ENCODE results near the gene ZSCAN26. TPM values are rescaled to one million over a fixed set of nuclear protein-coding genes. Genes with fewer than 3 reads are reported as not detected.

The ZSCAN26 gene
- total RNA-seq, 1 donor from 2014 or later: 13.3 TPM

DNA sequence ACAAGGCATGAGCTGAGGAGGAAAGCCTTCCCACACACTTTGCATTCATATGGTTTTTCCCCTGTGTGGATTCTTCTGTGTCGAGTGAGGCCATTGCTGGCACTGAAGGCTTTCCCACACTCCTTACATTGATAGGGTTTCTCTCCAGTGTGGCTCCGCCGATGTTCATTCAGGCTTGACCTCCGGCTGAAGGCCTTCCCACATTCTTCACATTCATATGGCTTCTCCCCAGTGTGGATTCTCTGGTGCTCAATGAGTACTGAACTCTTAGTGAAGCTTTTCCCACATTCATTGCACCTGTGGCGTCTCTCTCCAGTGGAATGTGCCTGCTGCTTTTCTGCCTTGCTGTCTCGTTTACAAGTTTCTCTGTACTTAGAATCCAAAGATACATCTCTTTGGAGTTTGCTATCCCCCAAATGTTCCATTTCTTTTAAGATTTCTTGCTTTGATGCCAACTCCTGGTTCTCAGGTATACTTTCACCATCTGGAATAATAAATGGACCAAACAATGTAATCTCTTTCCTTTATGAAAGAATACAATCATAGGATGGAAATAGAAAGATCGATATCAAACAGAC, 59.5 kb downstream of the ZSCAN26 start:
- Histone ChIP-seq H3K27ac (replicated peaks) (no peak overlapping the region), H3K4me1 (no peaks in the 10 kb centered on the region), H3K36me3 (peaks cover 69% of the 10 kb centered on the region), H3K4me3 (no peak overlapping the region), H3K9me3 (replicated peaks) (peaks cover 48% of the 10 kb centered on the region), H3K27me3 (ENCODE audit: low read depth) (no peaks in the 10 kb centered on the region)
- intact Hi-C loops (cut with micrococcal nuclease): no loop called here
- TF ChIP-seq, protein P1, sequence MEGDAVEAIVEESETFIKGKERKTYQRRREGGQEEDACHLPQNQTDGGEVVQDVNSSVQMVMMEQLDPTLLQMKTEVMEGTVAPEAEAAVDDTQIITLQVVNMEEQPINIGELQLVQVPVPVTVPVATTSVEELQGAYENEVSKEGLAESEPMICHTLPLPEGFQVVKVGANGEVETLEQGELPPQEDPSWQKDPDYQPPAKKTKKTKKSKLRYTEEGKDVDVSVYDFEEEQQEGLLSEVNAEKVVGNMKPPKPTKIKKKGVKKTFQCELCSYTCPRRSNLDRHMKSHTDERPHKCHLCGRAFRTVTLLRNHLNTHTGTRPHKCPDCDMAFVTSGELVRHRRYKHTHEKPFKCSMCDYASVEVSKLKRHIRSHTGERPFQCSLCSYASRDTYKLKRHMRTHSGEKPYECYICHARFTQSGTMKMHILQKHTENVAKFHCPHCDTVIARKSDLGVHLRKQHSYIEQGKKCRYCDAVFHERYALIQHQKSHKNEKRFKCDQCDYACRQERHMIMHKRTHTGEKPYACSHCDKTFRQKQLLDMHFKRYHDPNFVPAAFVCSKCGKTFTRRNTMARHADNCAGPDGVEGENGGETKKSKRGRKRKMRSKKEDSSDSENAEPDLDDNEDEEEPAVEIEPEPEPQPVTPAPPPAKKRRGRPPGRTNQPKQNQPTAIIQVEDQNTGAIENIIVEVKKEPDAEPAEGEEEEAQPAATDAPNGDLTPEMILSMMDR (IDR thresholded peaks at IDR 0.05; ENCODE audit: borderline replicate concordance): no peak
- no peak for DNase-seq

Other genes starting within 250 kb of the ZSCAN26 start
- gene ZNF165, start 186.6 kb upstream of the ZSCAN26 start, total RNA-seq: 0.55 TPM
- 2.1 TPM for gene ZSCAN16, start 142.5 kb upstream of the ZSCAN26 start, total RNA-seq
- gene ZKSCAN8, start 125.3 kb upstream of the ZSCAN26 start, total RNA-seq: 11.2 TPM
- 9.7 TPM for gene ZSCAN9, start 41.9 kb upstream of the ZSCAN26 start, total RNA-seq
- gene ZKSCAN4, start 14.9 kb upstream of the ZSCAN26 start, total RNA-seq: 3.1 TPM
- 4.5 TPM for gene NKAPL, start 7.8 kb upstream of the ZSCAN26 start, total RNA-seq
- gene PGBD1, start 14.4 kb downstream of the ZSCAN26 start, total RNA-seq: 2.4 TPM
- gene ZSCAN31, start 69.0 kb downstream of the ZSCAN26 start, total RNA-seq: 8.0 TPM
- gene ZKSCAN3, start 82.8 kb downstream of the ZSCAN26 start, total RNA-seq: 4.1 TPM
- 1.8 TPM for gene ZSCAN12, start 132.6 kb downstream of the ZSCAN26 start, total RNA-seq
- 1.5 TPM for gene ZSCAN23, start 176.3 kb downstream of the ZSCAN26 start, total RNA-seq
- not detected for gene GPX6, start 248.7 kb downstream of the ZSCAN26 start, total RNA-seq